Activated CD8-positive, alpha-beta memory T cell treated with anti-CD3 and anti-CD28 coated beads, Interleukin-2, amount 50 U/mL, for 24 hours (primary cell): Measurements from ENCODE around the gene PARD3B.

ENCODE experiments used
- DNase-seq: peaks from one replicate; pipeline ENCODE4 v3.0.0-alpha.2; 2020; ENCODE audit errors: extremely low read depth

PARD3B gene

DNA sequence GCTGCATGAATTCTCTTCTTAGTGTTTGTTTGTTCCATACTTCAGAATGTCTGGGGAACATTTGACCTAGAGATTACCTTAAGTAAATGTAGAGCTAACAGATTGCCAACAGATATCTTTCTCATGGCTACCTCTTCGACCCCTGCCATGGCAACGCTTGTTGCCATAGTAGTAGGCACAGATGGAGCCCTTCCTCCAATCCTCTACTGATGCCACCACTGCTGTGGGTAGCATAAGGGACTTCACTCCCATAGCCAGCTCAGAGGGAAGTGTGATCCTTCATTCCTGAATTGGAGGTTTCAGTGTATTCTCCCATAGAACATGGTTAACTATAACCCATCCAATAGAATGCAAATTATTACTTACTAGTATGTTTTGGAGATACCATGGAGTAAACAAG, 593.5 kb downstream of the PARD3B start:
- DNase-seq = no peak

DNA sequence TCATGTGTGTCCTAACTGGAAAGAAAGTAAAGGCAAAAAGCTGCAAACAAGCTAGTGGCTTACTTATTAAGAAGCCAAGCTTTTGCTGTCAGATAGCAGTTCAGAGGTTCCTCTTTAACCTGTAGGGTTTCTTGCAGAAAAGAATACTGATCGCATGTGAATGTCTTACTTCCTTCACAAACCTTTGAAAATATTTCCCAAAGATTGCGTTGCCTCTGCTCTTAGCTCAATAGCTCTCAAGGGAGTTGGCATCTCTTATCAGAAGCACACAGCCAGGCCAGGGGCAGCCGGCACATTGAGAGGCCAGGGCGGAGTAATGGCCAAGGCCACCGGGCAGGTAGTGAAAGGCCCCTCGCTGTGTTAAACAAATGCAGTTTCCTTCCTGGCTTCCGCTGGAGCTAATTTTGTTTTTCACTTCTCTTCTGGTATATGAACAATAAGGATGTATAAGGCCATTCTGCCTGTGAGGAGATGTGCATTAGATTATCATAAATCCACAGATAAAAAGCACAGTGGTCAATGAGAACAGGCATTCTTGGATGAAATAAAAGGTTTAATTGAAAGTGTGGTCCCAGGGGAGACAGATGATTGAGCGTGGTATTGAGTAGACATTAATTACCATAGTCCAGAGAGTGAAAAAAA, 594.7 kb downstream of the PARD3B start:
- DNase-seq = no peak

DNA sequence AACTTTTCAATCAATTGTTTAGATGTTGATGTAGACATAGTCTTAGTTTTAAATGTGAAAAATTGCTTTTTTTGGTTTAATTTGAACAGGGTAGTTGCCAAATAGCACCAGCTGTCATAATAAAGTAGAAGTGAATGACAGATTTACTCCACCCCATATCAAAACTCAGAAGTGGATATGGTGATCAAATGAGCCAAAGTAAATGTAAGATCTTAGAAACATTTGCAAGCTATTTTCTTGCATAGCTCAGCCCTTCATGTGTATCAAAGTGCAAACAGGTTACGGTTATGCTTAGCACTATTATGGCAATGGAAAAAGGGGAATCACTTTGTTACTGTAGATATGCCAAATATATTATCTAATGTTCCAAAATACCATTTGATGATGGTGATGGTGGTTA, 596.1 kb downstream of the PARD3B start:
- DNase-seq = no peak

DNA sequence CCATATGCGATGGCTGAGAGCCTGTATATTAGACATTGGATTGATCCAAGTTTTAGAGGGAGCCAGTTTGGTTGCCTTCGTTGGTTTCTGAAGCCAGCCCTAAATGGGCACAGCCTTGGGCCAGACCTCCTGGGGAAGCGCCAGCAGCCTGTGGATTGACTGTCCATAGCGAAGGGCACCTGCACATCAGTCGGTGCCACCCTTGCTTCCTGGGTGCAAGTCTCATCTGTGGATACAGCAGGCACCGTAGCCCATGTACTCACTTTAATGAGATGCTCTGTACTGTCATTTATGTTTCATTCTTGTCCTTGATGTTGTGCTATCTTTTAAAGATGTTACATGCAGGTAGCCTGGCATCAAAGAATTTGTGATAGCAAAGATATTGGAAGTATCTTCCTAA, 600.6 kb downstream of the PARD3B start:
- no peak for DNase-seq

DNA sequence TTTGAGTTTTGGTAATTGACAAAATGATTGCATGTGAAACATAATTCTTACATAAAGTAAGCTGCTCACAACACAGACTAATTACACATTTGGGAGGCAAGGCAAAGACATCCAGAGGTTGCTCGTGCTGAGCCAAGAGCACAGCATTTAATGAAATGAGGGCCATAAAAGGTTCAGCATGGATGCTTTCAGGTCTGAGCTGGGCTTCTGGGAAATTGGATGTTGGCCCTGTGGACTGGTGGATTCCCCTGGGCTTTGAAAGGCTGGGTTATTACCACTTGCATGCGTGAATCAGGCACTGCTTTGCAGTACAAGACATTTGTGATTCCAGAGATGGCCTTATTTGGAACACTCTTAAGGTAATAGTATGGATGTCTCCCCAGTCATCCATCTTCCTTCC, 603.5 kb downstream of the PARD3B start:
- no peak for DNase-seq

DNA sequence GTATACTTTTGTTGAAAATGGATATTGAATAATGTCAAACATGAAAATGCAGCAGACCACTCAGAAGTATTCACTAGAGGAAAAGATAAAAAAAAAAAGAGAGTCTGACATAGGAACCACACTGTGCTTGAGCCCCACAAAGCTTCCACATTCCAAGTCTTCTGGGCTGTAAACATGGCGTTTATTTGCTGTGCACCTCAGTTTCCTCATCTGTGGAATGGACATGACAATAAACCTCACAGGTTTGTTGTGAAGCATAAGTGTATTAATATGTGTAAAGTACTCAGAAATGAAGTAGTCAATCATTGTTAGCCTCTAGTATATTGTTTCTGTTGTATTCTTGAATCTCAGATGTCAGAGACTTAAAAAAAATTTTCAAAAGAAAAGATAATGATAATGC, 611.2 kb downstream of the PARD3B start:
- no peak for DNase-seq

DNA sequence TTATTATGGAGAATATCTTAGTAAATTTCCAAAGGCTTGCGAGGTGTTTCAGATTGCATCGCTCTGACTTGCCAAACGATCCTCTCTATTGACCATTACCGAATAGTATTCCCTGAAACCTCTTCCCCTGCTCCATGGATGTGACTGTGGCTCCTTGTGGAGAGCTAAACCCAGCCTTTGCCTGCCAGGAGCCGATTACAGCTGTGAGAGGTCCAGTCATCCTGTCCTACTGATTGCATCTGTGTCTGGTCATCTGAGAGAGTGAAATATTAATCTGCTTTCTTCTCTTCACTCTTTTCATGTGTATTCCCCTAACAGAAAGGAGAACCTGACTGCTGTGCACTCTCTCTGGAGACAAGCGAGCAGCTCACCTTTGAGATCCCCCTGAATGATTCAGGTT, 613.1 kb downstream of the PARD3B start:
- DNase-seq = no peak

DNA sequence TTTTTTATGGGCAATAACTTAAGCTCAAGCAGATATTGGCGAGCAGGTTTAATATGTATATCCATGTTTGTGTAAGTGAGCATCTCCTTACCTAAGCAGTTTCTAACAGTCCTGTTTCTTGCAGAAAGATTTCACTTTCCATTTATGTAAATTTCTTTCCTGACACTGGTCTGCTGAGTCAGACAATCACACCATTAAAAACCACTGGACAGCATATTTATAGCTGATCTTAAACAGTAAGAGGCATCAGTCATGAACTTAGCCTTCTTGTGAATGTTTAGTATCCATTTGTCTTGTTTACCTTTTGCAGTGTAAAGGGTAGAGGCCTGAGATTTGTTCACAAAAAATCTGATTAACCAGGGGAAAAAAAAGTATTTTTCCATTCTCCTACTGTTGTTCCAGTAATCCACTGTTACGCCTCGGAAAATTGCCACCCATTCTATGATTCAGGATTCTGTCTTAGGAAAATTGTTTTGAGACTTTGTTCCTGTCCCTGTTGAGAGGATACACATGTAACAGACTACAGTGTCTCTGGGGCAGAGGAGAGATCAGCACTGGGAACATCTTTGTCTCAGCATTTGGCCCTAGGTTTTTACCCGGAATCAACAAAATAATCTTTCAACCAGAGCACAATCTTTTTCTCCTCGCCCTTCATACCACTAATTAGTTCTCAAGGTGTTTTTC, 616.0 kb downstream of the PARD3B start:
- no peak for DNase-seq

DNA sequence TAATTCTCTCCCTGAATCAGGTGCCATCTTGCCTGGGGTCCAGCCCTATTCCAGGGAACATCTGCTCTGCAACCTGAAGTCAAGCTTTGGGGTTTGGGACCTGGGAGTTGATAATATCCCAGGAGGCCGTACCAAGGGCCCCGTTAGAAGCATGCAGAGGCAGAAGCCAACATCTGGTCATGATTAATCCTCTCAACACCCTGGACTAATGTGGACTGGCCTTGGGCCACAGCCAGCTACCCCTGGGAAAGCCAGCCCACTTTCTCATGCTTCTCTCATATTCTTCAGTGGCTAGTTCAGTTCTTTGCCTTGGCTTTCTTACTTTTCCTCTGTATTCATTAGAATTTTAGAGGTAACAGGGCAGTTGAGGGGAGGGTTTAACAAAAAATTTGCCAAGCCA, 621.5 kb downstream of the PARD3B start:
- no peak for DNase-seq

DNA sequence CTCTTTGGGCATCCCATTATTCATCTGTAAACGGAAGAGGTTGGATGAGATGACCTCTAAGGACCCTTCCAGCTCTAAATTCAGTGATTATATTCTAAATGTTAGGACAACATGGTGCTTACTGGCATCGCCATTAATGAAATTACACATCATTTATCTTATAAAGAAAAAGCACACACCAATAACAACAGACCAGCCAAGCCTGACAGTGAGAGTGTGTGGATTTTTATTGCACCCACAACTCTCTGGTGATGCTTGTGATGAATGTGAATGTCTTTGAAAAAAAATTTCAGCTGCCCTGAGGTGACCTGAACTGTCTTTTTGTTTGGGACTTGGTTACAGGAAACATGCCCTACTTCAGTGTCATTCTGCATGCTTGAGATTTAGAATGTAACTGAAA, 623.7 kb downstream of the PARD3B start:
- no peak for DNase-seq

DNA sequence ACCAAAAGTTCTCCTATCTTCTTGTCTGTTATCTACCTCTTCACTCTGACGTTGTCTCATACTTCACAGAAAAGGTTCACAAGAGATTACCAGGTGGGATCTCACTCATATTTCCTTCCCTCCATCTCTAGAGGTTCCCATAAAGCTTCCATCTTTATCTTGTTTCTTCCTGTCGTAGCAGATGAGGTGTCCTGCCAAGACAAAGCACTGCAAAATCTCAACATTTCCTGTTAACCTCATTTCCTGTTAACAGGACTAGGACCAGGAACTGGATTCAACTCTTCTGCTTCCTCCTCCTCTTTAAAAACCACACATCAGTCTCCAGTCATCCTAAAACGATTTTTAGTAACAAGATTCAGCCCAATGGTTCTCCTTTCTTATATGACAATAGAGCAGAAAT, 624.2 kb downstream of the PARD3B start:
- no peak for DNase-seq

DNA sequence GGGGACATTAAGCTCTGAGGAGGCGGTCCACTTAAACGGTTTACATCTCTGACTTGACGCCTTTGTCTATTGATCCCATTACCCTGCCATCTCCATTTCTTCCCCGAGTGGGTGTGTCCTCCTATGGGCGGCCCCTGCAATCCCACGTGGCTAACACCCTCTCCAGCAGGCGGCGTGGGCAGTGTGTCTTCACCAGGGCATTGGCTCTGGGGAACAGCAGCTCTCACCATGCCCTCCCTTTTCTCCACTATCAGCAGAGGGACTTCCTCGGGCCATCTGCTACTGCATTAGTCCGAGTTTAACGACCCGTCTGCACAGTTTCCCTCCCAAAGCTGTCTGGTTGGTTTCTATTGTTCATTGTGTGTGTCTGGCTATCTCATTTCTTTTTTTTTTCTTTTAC, 625.1 kb downstream of the PARD3B start:
- DNase-seq = no peak

DNA sequence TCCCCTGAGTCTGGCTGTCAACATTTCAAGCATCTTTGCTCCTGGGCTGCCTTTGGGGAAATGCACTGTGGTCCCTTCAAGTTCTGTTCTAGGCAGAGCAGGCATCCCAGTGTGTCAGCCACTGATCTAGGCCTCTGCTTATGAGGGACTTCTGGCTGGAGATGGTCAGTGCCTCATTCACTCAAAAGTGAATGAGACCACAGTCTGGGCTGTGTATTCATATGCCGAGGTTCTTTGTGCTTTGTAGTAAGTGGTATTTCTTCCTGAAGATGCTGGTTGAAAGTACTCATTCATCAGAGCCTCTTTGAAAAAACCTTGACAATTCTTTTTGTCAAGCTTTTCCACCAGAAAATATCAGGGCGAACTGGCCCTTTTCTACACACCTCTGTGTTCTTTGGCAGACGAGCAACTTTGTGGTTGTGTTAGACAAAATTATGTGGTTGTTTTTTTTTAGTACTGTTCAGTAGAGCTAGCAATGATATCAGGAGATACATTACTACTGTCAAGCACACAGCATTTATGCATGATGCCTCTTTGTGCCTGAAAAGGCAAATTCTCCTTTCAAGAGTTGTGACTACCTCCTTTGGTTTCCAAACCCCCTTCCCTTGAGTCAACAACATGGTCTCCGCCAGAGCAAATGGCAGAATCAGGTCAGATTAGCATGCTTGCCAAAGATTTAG, 626.1 kb downstream of the PARD3B start:
- DNase-seq = no peak

DNA sequence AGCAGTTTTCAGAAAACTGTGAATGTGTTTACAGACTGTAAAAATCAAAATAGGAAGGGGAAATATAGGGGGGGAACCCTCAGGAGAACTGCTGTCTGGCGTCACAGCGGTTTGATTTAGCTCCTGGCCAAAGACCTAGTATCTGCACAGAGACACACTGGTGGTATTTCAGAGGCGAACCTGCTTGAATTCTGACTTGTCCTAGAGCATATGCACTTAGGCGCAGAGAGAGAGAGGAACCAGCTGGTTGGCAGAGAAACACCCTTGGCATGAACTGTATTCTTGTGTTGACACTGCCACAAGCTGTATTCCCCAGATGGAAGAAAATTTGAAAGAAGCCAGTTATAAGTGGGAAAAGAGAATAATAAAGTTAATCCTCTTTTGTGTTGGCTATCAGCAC, 630.6 kb downstream of the PARD3B start:
- no peak for DNase-seq

DNA sequence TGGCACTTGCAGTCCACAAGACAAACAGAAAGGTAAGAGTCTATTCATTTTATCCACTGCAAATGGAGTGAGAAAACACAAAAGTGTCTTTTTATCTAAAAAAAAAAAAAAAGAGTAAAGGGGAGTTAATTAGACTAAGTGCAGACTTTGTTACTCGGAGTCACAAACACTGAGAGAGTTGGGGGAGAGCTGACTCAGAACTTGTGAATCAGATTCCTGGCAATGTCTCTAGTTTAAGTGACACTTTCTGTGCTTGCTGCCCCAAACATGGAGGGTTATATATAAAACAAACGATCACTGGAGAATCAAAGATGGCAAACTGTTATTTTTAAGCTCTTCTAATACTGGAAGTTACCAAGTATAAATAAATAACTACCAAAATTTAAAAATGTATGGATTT, 631.3 kb downstream of the PARD3B start:
- no peak for DNase-seq

DNA sequence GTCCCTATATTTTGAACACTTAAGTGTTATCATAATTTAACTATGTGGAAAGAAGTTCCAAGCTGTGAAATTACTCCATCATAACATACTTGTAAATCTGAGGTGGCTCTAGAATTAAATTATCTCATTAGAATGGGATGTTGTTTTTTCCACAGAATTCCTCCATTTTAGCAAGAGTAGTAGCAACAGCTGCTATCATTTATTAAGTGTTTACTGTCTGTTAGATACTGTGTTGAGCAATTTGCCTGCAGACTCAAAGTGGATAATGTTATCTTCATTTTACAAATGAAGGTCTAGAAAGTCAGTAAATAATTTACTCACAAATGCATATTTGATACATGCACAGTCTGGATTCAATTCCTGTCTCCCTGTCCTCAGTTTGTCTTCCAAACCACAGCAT, 632.3 kb downstream of the PARD3B start:
- DNase-seq = no peak

DNA sequence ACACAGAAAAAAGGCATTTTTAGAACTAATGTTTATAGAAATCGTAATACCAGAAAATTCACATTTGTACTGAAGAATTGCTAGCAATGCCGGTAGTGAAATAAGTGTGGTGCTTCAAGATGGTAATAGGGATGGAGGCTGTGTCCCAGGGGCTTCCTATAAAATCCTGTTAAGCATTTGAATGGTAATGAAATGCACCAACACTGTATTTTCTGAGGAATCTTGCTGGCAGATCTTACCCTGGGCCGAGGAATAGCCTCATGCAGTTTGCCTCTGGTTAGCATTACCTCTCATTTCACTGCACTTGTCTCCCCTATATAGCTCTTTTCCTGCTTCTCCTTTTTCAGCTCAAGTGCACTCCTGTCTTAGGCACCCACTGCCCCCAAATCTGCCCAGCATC, 635.5 kb downstream of the PARD3B start:
- DNase-seq = no peak

DNA sequence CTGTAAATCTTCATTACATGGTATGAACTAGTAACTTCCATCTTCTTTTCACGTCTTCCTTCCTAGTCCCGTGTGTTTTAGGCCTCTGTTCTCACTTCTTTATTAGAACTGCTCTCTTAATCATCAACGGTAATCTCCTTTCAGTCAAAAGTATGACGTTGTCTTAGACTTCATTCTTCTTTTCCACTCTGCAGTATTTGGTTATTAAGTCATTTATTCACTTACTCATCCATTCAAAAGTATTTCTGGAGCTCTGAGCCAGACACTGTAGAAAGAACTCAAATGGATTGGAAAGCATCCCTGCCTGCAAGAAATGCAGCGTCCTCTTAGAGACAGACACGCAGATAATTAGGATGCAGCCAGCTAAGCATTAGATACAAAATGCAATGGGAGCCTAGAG, 642.5 kb downstream of the PARD3B start:
- no peak for DNase-seq

DNA sequence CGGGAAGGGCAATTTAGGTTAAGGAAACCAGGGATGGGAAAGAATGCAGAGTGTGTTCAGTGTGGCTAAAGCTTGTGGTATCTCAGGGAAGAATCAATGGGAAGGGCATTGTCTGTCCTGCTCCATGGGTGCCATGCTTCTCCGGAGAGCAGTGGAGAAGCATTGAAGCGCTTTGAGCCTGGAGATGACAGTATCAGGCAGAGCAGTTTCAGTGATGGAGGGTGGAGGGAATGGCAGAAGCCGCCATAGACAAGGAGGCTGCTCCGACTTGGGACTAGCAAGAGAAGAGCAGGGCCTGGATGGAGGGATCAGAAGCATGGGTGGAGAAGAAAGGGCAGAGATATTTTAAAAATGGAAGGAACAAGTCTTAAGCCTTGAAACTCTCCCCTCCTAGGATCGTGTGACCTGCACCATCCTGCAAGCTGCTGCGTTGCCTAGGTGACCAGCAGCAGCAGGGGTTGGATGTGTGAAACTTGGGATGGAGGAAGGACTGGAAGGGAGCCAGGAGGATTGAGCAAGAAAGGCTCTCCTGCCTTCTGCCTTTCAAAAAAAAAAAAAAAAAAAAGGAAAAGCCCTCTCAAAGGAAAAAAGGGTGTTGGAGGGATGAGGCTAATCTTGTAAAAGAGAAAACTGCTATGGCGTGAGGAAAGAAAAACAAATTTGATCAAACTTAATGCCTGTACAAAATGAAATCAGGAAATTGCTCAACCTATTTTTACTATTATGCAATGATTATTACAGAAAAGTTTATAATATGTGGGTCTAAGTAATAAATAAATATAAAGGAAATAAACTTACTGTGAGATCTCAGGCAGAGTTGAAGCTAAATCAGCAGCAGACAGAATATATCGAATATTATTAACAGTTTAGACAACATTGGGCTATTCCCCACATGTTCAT, 643.2 kb downstream of the PARD3B start:
- no peak for DNase-seq

DNA sequence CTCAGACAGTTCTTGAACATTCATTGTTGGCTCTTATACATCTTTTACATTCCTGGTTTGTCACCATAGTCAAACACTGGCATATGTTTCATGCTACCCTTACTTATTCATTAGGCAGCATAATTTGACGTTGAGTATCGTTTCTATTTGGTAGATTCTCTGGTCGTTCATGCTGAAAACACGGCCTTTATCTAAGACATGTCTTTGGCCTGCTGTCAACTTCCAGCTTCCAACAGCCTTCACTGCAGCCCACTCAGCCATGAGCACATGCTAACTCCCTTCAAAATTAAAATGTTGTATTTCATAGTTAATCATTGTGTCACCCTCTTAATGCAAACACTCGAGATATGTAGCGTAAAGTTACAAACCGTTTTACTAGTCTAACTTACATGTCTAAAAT, 644.0 kb downstream of the PARD3B start:
- no peak for DNase-seq

DNA sequence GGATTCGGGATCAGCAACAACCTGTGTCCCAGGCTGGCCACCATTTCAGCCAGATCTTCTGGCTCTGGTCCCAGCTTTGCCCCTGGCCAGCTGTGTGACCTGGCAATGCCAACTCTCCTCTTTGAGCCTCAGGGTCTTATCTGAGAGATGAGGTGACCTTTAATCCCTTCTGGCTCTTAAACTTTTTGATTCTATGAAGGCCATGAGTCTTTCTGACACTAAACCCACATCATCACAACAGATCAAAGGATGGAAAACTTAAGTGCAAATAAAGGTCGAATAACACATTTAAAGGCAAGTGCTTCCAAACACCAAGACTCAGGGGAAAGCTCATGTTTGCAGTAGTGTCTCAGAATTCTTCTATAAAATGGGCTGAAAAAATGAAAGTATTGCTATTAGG, 645.3 kb downstream of the PARD3B start:
- no peak for DNase-seq

DNA sequence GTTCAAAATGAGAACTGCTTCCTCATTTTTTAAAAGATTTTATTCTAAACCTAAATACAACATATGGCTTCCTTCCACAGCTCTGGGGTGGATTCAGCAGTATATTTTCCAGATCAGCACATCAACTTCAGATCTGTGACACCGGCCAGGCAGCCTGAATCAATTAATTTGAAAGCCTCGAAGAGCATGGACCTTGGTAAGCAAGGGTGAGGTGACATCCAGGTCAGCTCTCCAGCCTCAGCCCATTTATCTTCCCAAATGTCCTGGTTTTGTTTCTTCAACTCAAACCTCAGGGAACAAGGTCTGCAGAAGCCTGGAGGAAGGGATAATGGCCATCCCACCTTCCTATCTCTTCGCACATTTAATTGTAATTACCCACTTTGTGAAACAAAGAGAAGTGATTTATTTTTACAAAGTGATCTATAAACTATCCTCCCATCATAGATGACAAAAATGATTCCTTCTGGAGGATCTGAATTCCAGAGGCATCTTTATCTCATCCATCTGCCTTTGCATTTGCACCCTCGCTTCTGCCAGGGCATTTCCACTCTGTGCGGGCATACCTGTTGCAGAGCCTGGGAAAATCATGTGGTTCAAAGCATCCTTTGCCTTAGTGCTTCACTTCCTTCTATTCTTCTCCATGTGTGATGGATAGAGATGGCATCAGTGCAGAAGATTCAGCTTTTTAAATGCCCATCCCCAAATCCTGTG, 648.0 kb downstream of the PARD3B start:
- DNase-seq = no peak
